GM12874 (cell line): ENCODE measurements around the gene PCBP3.

Source experiments
- CTCF ChIP-seq: IDR thresholded peaks from 2 replicates; pipeline ENCODE4 v1.5.1; 2011; ENCODE audit warnings: low read depth, mild to moderate bottlenecking, control low read depth, low read length, moderate library complexity; ENCODE audit not compliant: insufficient read depth

PCBP3 gene

GRCh38 chr21:45892156-45892915 is 248.8 kb downstream of the PCBP3 start:
- no peak for TF ChIP-seq CTCF

- TF ChIP-seq CTCF = no peak
Measured at GRCh38 chr21:45892916-45893739, 249.6 kb downstream of the PCBP3 start.

DNA sequence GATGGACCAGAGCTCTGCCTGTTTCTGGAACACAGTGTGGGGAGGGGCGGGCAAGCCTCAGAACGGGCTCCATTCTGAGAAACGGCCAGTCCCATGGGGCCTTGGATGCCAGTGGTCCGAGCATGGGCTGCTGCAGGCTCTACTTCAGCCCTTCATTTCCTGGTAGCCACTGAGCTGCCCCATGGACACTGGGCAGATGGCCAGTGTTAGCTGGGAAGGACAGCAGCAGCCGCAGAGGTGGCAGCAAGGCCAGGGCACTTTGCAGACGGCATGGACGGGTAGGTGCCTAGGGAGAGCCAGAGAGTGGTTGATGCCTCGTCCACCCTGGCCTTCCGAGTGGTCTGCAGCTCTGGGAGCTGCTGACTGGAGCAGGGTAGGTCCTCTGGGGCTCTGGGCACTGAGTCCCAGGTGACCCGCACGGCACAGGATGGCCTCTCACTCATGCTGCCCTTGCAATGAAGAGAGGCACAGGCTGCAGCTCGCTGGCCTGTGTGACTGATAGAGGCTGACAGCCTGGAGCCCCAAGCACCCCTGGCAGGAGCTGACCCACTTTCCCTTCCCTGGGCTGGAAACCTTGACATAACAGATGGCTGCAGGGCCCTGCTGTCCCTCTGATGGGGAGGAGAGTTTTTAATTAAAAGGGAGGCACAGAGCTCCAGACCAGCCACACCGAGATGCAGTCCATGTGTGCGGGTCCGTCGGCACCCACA is 250.4 kb downstream of the PCBP3 start:
- no peak for TF ChIP-seq CTCF

GRCh38 chr21:45894450-45894825 is 250.9 kb downstream of the PCBP3 start:
- no peak for TF ChIP-seq CTCF

- TF ChIP-seq CTCF = no peak
Measured at GRCh38 chr21:45894906-45895777, 251.6 kb downstream of the PCBP3 start.

DNA sequence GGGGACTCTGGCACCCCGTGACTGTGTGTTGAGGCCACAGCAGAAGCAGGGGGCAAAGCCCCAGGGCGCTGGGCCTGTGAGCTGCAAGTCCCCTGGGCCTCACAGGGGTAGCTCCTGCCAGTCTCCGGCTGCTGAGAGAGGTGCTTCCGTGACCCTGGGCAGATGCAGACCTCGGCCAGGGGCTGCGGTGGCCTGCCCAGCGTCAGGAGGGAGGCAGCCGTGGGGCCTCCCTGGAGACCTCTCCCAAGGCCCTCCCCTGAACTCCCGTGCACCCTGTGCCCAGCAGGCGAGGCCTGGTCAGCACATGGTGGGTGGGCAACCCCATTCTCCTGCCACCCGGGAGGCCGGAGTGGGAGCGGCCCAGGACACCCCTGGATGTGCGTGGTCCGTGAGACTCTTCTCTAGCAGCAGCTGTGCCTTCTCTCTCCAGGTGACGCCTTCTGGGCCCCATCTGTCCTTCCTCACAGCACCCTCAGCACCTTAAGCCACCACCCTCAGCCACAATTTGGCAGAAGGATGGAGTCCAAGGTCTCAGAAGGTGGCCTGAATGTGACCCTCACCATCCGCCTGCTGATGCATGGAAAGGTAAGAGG is 252.3 kb downstream of the PCBP3 start:
- no peak for TF ChIP-seq CTCF
